HuH-7 (cell line): ENCODE measurements around the gene PTPRQ.
"Not testable (repeated sequence)": the region's sequence is repeated elsewhere in the genome, so short reads cannot be mapped to it uniquely, and the experiment has no call there.

Source experiments
- DNase-seq: peaks from one replicate; pipeline ENCODE4 v3.0.0; 2011; ENCODE audit warnings: low spot score

The PTPRQ gene

GRCh38 chr12:80472911-80473500 is 29.0 kb downstream of the PTPRQ start:
- DNase-seq: no peak

GRCh38 chr12:80477521-80478145 is 33.6 kb downstream of the PTPRQ start:
- not testable (repeated sequence) for DNase-seq

- DNase-seq: no peak
Measured at GRCh38 chr12:80484746-80485145, 40.7 kb downstream of the PTPRQ start.

- DNase-seq: no peak
Measured at GRCh38 chr12:80485222-80485987, 41.4 kb downstream of the PTPRQ start.

- no peak for DNase-seq
Measured at GRCh38 chr12:80490329-80490728, 46.3 kb downstream of the PTPRQ start.

DNA sequence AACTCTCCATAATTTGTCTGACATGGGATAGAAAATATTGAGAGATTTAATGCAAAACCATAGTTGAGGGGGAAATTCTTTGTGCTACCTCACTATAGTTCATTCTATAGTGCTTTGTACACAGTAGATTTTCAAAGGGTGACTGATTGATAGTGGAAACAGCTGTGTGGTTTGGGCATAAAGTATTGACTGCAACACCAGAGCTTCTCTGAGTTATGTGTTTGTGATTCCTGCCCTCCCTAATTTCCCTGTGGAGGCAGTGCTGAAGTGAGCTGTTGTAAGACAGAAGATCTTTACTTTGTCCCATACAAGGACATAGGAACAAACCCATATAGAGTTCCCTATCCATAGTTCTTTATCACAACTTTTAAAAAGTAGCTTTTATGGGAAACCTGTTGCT is 47.1 kb downstream of the PTPRQ start:
- no peak for DNase-seq

GRCh38 chr12:80493466-80493865 is 49.4 kb downstream of the PTPRQ start:
- no peak for DNase-seq

GRCh38 chr12:80494836-80495235 is 50.8 kb downstream of the PTPRQ start:
- DNase-seq: no peak

DNA sequence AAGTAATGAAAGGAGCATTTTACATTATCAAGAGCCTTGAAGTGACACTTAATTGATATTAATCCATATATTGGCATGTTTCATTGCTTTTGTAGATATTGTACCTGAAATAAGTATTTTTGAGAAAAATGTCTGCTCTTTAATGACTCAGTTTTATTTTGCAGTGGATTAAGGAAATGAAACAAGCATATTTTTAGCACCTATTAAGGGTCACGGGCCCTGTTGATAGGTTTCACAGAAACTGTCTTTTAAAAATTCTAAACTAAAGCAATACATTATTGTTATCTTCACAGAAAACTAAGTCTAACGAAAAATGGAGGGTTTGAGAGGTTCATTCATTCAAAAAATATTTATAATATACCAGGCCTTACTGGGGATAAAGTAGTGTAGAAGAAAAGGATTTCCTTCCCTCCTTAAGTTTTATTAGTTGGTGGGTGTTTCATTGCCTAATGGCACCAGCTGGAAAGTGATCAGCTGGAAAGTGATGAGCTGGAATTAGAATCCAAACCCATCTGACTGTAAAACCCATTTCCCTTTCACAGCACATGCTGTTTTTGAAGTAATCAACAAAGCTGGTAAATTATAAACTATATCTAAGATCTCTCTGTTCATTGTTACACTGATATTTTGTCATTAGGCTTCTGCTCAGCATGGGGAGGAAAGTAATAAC is 54.2 kb downstream of the PTPRQ start:
- no peak for DNase-seq

GRCh38 chr12:80504389-80505163 is 60.5 kb downstream of the PTPRQ start:
- no peak for DNase-seq

GRCh38 chr12:80509781-80510556 is 65.9 kb downstream of the PTPRQ start:
- no peak for DNase-seq

DNA sequence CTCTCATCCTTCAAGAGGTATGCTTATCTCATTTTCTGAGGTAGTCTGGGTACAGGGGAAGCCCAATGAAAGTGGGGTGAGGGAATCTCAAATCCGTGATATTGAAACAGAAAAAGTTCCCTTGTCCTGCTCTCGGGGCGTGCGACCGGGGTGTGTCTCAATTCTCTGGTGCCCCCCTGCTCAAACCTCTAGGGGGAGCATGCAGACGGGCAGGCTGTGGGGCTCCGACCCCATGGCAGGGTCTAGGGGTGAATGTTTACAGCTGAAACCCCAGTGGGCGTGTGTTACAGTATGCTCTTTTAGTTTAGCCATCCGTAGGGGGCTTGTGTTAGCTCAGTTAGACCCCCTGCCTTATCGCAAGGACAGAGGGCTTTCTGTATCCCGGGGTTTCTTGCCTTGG is 68.7 kb downstream of the PTPRQ start:
- no peak for DNase-seq

DNA sequence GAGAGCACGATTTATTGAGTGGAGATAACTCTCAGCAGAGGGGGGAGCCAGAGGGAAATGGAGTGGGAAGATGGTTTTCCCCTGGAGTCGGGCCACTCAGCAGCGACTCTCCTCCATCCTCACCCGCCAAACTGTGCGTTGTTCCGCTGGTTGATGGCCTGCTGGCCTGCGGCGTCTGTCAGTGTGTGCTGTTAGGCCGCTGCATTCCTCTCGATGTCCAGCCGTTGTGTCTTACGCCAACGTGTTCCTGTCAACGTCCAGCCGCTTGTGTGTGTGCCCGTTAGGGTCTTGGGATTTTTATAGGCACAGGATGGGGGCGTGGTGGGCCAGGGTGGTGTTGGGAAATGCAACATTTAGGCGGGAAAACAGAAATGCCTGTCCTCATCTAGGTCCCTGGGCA is 69.2 kb downstream of the PTPRQ start:
- DNase-seq: peak; percentile 16

- no peak for DNase-seq
Measured at GRCh38 chr12:80517655-80518054, 73.6 kb downstream of the PTPRQ start.

DNA sequence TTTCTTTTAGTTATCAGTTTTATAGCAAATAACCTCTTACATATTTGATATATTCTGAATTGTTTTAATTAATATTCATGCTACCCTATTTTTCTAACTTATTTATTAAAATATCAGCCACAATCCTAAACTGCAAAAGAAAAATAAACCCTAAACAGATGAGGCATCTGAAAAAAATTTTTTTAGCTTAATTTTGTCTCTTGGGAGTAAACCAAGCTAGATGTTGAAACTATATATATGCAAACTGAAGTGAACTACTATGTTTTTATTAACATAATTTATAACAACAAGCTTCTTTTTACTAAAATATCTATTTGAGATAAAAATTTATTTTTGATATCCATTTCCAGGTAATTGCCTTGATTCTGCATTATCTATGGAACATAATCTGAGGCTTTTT is 87.6 kb downstream of the PTPRQ start:
- DNase-seq: no peak

- no peak for DNase-seq
Measured at GRCh38 chr12:80539029-80539428, 95.0 kb downstream of the PTPRQ start.

GRCh38 chr12:80549298-80549697 is 105.3 kb downstream of the PTPRQ start:
- no peak for DNase-seq

- no peak for DNase-seq
Measured at GRCh38 chr12:80551897-80552296, 107.9 kb downstream of the PTPRQ start.

- DNase-seq: no peak
Measured at GRCh38 chr12:80553316-80553715, 109.3 kb downstream of the PTPRQ start.

DNA sequence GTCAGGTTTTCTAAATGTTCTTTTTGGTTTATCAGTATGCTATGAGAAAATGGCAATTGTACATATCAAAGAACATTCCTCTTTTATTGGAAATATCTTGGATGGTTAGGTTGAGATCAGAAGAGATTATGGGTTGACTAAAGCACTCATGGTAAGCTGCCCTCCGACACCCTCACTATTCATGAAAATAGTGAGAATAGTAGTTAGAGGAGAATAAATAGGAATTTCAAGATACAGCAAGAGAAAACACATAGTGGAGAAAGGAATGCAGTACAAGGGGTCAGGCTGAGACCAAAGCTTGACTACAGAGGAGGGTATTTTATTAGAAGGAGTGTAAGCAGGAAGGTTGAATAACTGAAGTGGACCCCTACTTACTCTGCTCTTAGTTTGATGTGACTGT is 112.5 kb downstream of the PTPRQ start:
- no peak for DNase-seq

DNA sequence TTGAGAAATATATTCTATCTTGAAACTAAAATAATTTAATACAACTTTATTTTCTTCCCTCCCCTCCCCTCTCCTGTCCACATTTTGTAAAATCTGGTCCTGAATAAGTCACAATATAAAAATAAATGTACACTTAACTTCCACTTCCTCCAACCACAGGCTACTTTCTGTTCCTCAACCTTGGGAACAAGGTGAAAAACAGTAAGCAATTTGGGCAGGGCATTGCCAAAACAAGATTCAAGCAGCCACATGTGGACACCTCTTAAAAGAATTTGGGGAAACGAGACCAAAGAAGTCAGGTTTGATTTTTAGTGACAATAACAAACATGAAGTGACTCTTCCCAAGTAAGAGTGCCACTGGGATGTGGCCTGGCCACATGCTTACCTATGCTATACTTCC is 115.7 kb downstream of the PTPRQ start:
- no peak for DNase-seq
